MCF 10A (cell line): ENCODE results near the gene RUVBL2. TPM values are rescaled to one million over a fixed set of nuclear protein-coding genes. Genes with fewer than 3 reads are reported as not detected.
A peak's percentile ranks its signal among the peaks of the same experiment; 100 is the strongest.

Experiments
- BruUV-seq: library from RNA; stranded (reverse); fragments of 400-500 nt; replicated peaks from 2 replicates; lab custom pipeline; 2021; lab: Mats Ljungman, UMichigan
- CTCF ChIA-PET: fragments of 300-600 bp; sonication (Branson Sonifier 250); formaldehyde crosslinking; extraction: SDS; loops from one replicate; lab custom pipeline; 2021; ENCODE audit warnings: antibody characterized with exemption, inconsistent platforms; lab: Yijun Ruan, JAX
- POLR2A ChIA-PET: fragments of 300-600, 350-650 bp; sonication (Branson Sonifier 250); formaldehyde crosslinking; extraction: SDS; loops from one replicate; lab custom pipeline; 2020; ENCODE audit warnings: antibody characterized with exemption, inconsistent platforms; lab: Yijun Ruan, JAX
- DNase-seq: peaks from one replicate; pipeline ENCODE4 v3.0.0-alpha.2; 2018; ENCODE audit not compliant: unreplicated experiment
- H3K27ac Mint-ChIP-seq: one replicate; pipeline ENCODE4 v1.8.0; 2022; ENCODE audit warnings: mild to moderate bottlenecking, low read depth, mixed read lengths; ENCODE audit not compliant: unreplicated experiment
- H3K27me3 Mint-ChIP-seq: one replicate; pipeline ENCODE4 v1.8.0; 2022; ENCODE audit warnings: mixed read lengths; ENCODE audit not compliant: insufficient read depth, unreplicated experiment
- H3K36me3 Mint-ChIP-seq: one replicate; pipeline ENCODE4 v1.8.0; 2022; ENCODE audit warnings: mild to moderate bottlenecking, moderate library complexity, mixed read lengths; ENCODE audit not compliant: insufficient read depth, unreplicated experiment
- H3K4me1 Mint-ChIP-seq: one replicate; pipeline ENCODE4 v1.8.0; 2022; ENCODE audit warnings: mixed read lengths; ENCODE audit not compliant: insufficient read depth, unreplicated experiment
- H3K4me3 Mint-ChIP-seq: one replicate; pipeline ENCODE4 v1.8.0; 2022; ENCODE audit warnings: mild to moderate bottlenecking, moderate library complexity, mixed read lengths; ENCODE audit not compliant: unreplicated experiment
- H3K9me3 Mint-ChIP-seq: one replicate; pipeline ENCODE4 v1.8.0; 2022; ENCODE audit warnings: mixed read lengths; ENCODE audit not compliant: unreplicated experiment
- CTCF ChIP-seq: fragments of 200-600 bp; IDR thresholded peaks from one replicate; pipeline ENCODE4 v1.8.0; 2022; ENCODE audit warnings: antibody characterized with exemption, mild to moderate bottlenecking; ENCODE audit not compliant: unreplicated experiment
- intact Hi-C: fragments of 100-400 bp; cut with micrococcal nuclease; formaldehyde crosslinking; loops from 2 replicates; pipeline ENCODE4 v1.14.1; 2022
- total RNA-seq: library from RNA; stranded (reverse); gene quantifications from 2 replicates; pipeline ENCODE4 v1.2.3, GENCODE V29; 2022

The RUVBL2 gene
- total RNA-seq, 1 experiment from 2014 or later: 156 TPM

GRCh38 chr19:48961051-48961649, 32.5 kb upstream of the RUVBL2 start:
- no peak overlapping the region for H3K4me3 Mint-ChIP-seq
- no peaks in the 10 kb centered on the region for H3K9me3 Mint-ChIP-seq
- intact Hi-C loops: no loop called here
- no peak for DNase-seq
- CTCF ChIA-PET: interaction anchor here (0.6 to 1.1 kb wide), 2 partner anchors 10 to 184 kb away, joined by 3 to 4 read pairs; no protein-coding TSS in a partner anchor
- H3K27ac Mint-ChIP-seq: no peak overlapping the region
- BruUV-seq: no TSS peak
- POLR2A ChIA-PET: interaction anchor here (4.1 kb wide), 1 partner anchor 31 kb away, joined by 23 read pairs; the partner anchor contains the start of genes GYS1 and RUVBL2
- H3K27me3 Mint-ChIP-seq: no peaks in the 10 kb centered on the region
- no peak for TF ChIP-seq CTCF
- peaks cover 70% of the 10 kb centered on the region for H3K36me3 Mint-ChIP-seq
- H3K4me1 Mint-ChIP-seq: peaks cover 30% of the 10 kb centered on the region

- no TSS peak for BruUV-seq
- DNase-seq: no peak
- H3K27me3 Mint-ChIP-seq: no peaks in the 10 kb centered on the region
- intact Hi-C loops: no loop called here
- CTCF ChIA-PET: interaction anchor here (1.1 to 1.2 kb wide), 2 partner anchors 8 to 9 kb away, joined by 3 read pairs; no protein-coding TSS in a partner anchor
- H3K9me3 Mint-ChIP-seq: no peaks in the 10 kb centered on the region
- H3K27ac Mint-ChIP-seq: no peak overlapping the region
- peaks cover 34% of the 10 kb centered on the region for H3K4me1 Mint-ChIP-seq
- peak overlapping the region; percentile 21 for H3K4me3 Mint-ChIP-seq
- TF ChIP-seq CTCF: no peak
- POLR2A ChIA-PET: interaction anchor here (0.7 to 4.1 kb wide), 3 partner anchors 9 to 90 kb away, joined by 3 to 23 read pairs (median 4); partner anchors contain the start of genes GYS1, PPP1R15A and RUVBL2
- H3K36me3 Mint-ChIP-seq: peaks cover 70% of the 10 kb centered on the region
These were observed 32.0 kb upstream of the RUVBL2 start for GRCh38 chr19:48961673-48962028.

- H3K36me3 Mint-ChIP-seq: peaks cover 70% of the 10 kb centered on the region
- no peaks in the 10 kb centered on the region for H3K9me3 Mint-ChIP-seq
- intact Hi-C loops: no loop called here
- no peaks in the 10 kb centered on the region for H3K27me3 Mint-ChIP-seq
- ChIA-PET POLR2A (interaction anchor here (0.7 to 4.1 kb wide), 3 partner anchors 8 to 90 kb away, joined by 3 to 23 read pairs (median 4); partner anchors contain the start of genes GYS1, PPP1R15A and RUVBL2), CTCF (interaction anchor here (1.2 kb wide), 1 partner anchor 9 kb away, joined by 3 read pairs; no protein-coding TSS in a partner anchor)
- no TSS peak for BruUV-seq
- H3K4me1 Mint-ChIP-seq: peaks cover 35% of the 10 kb centered on the region
- no peak for TF ChIP-seq CTCF
- peak overlapping the region; percentile 21 for H3K4me3 Mint-ChIP-seq
- peak; percentile 34 for DNase-seq
- peak overlapping the region; percentile 49 for H3K27ac Mint-ChIP-seq
These were observed 31.4 kb upstream of the RUVBL2 start for GRCh38 chr19:48962029-48962848.

- TF ChIP-seq CTCF: no peak
- CTCF ChIA-PET: interaction anchor here (1.2 kb wide), 1 partner anchor 9 kb away, joined by 3 read pairs; no protein-coding TSS in a partner anchor
- Mint-ChIP-seq H3K36me3 (peaks cover 67% of the 10 kb centered on the region), H3K27ac (peak overlapping the region; percentile 49), H3K4me3 (no peak overlapping the region), H3K9me3 (no peaks in the 10 kb centered on the region), H3K27me3 (no peaks in the 10 kb centered on the region), H3K4me1 (peaks cover 35% of the 10 kb centered on the region)
- no TSS peak for BruUV-seq
- POLR2A ChIA-PET: interaction anchor here (1.3 to 4.1 kb wide), 2 partner anchors 30 to 91 kb away, joined by 4 to 23 read pairs; partner anchors contain the start of genes GYS1, PPP1R15A and RUVBL2
- intact Hi-C loops: no loop called here
- DNase-seq: no peak
These were observed 30.9 kb upstream of the RUVBL2 start for GRCh38 chr19:48962849-48963165.
